HG03520 (cell line): Measurements from ENCODE around the gene POU2F3.

Experiments
- ATAC-seq: cut with Tn5 transposase; IDR thresholded peaks from one replicate; pipeline ENCODE4 v1.9.1; 2021; ENCODE audit warnings: mild to moderate bottlenecking, moderate library complexity; ENCODE audit not compliant: unreplicated experiment

POU2F3 gene

DNA sequence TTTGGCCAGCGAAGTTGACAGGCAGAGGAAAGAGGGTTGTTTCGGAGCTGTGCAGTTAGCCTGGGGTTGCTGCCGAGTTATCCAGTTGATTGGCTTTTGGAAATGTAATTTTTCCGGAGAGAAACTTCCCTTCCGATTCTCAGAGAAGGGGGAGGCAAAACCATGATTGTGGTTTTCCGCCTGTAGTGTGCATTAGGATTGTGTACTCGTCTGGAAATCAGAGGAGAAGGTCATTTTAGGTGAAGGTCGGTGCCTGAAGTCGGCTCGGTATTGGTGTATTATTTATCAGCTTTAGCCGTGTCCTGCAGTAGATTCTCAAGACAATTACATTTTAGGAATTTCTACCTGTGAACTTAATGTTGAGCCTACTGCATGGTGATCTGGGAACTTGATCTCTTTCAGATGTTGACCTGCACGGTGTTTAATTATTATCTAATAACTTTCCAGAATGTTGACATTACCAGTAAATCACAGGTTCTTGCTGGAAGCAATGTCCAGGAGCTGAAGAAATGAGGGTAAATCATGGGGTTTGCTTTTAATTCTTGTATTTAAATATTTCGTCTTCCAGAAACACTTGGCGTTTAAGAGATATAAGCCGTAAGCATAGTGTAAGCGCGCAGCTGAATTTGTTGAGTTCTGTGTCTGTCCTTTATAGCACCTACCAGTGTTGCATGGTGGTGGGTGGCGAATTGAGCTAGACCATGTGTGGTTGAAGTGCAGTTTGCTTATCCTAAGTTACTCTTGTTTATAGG lies 97.6 kb downstream of the POU2F3 start:
- no peak for ATAC-seq

GRCh38 chr11:120338107-120338933 lies 98.4 kb downstream of the POU2F3 start:
- ATAC-seq = no peak

DNA sequence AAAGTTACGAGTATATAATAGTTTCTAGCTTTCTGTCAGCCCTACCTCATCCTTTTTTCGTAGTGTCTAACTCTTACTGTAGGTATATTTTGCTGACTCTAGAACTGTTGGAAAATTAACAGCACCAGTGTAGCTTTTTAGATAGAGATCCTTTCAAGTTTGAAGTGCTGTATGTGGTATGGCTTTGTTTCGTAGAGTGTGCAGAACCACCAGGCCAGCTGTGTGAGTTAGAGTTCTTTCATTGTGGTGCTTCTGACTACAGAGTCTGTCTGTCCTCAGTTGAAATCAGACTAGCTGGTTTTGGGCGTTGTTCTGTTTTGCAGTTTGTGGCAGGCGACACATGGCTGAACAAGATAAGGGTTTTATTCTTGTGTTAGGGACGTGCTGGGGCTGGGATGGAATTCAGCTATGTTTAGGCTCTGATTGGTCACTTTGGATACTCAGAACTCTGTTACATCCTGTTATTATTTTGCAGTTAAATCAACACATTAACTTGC lies 99.5 kb downstream of the POU2F3 start:
- no peak for ATAC-seq

GRCh38 chr11:120340529-120340928 lies 100.6 kb downstream of the POU2F3 start:
- no peak for ATAC-seq

DNA sequence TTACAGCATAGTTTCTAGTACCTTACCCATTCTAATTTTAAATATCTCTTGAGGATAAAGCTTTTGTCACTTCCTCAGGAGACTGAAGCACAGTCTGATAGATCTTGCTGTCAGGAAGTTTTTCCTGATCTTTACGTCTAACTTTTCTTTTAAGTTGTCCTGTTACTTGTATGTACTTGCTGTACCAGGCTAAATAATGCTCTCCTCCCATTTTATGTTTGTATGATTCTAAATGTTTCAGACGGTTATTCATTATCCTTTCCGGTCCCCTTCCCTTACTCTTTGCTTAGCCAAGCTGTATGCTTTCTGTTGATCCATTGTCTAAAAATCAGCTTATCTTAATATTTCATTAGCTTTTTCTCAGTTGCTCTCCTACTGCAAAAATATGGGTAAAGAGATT lies 102.3 kb downstream of the POU2F3 start:
- ATAC-seq = no peak

- ATAC-seq = no peak
Measured at GRCh38 chr11:120342678-120343077, 102.7 kb downstream of the POU2F3 start.

- ATAC-seq = no peak
Measured at GRCh38 chr11:120343429-120343828, 103.5 kb downstream of the POU2F3 start.

- ATAC-seq = peak; percentile 74
Measured at GRCh38 chr11:120344302-120345004, 104.5 kb downstream of the POU2F3 start.

DNA sequence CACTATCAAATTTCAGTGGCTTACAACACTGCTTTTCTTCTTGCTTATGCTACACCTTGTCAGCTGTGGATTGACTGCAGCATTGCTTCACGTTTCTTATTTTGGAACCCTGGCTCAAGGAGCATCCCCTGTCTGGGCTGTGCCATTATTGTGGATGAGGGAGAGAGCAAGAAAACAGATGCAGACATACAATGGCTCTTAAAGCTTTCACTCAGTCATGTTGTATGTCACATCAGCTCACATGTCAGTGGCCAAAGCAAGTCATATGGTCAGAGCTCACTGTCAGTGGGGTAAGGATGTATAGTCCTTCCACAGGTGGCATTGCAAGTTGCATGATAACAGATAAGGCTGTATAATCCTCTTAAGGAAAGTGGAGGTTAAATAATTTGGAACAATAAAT lies 106.3 kb downstream of the POU2F3 start:
- ATAC-seq = no peak

GRCh38 chr11:120350637-120351036 lies 110.7 kb downstream of the POU2F3 start:
- no peak for ATAC-seq

- ATAC-seq = no peak
Measured at GRCh38 chr11:120352405-120352804, 112.5 kb downstream of the POU2F3 start.

DNA sequence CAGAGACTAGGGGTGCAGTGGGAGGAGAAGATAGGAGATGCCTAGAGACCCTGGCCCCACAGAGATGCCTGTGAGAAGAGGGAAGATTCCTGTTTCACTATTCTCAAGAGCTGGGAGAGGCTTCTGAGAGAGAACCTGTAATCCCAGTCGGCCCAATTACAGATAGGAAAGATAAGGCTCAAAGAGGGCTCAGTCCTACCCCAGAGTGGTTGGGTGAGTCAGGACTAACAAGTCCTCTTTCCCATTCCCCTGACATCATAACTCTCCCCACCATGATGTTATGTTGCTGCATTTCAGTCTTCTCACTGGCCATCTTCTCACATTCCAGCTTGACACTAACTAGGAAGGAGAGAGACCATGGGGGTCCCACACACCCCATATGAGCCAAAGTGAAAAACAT lies 114.1 kb downstream of the POU2F3 start:
- no peak for ATAC-seq

- no peak for ATAC-seq
Measured at GRCh38 chr11:120354779-120355178, 114.8 kb downstream of the POU2F3 start.

DNA sequence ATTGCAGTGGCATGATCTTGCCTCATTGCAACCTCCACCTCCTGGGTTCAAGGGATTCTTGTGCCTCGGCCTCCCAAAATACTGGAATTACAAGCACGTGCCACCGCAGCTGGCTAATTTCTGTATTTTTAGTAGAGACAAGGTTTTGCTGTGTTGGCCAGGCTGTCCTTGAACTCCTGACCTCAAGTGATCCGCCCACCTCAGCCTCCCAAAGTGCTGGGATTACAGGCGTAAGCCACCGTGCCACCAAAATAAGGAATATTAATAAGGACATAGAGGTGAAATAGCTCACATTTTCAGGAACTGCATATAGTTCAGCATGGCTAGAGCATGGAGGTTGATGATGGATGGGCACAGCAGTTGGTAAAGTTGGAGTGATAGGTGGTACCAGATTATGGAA lies 117.7 kb downstream of the POU2F3 start:
- ATAC-seq = no peak

GRCh38 chr11:120358729-120359128 lies 118.8 kb downstream of the POU2F3 start:
- no peak for ATAC-seq

DNA sequence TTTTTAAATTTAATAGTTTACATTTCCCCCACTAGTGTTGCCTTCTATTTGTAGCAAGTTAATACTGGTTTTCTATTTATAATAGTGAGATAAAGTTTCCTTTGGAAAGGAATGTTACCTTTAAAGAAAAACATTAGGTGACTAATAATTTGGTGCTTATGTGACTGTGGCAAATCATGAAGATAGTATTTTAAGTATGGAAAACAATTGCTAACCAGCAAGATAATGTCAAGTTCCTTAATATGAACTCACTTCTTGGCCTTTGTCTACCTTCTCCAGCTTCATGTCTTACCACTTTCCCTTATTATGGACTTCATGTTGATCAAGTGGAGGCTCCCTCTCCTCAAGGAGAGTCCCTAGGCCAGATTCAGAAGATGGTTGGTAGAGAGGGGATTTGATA lies 123.5 kb downstream of the POU2F3 start:
- no peak for ATAC-seq

- no peak for ATAC-seq
Measured at GRCh38 chr11:120365512-120365911, 125.6 kb downstream of the POU2F3 start.
